Effector CD4-positive, alpha-beta T cell (primary cell): Measurements from ENCODE around the gene UBR3.
"Not testable (repeated sequence)": the region's sequence is repeated elsewhere in the genome, so short reads cannot be mapped to it uniquely, and the experiment has no call there.

Experiments
- DNase-seq: peaks from one replicate; pipeline ENCODE4 v3.0.0-alpha.2; 2020

UBR3 gene

DNA sequence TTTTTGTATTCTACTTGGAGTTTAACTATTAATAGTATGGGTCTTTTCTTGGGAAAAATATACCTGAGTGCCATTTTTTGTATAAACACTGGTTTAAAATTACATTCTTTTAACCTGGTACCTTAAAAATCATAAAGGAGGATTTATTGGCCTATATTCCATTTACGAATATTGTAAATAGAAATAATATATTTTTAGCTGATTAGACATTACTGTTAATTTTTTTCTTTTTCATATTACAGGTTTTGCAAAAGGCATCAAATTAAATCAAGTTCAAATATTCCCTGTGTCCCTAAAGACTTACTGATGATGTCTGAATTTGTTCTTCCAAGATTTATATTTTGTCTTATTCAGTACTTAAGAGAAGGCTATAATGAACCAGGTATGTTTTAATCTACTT lies 44.7 kb downstream of the UBR3 start:
- no peak for DNase-seq

DNA sequence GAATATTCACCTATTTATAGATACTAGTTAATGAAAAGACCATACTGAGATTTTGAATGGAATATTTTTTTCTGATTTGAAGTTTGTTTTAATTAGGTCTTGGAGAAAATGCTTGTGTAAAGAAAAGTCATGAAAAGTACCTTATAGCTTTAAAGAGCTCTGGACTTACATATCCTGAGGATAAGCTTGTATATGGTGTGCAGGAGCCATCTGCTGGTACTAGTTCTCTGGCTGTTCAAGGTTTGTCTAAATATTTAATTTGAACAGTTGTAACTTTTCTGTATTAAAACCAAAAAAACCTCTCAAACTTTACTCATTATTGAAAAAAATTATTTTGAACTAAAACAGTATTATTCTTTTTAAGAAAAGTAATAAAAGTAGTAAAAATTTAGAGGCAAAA lies 50.1 kb downstream of the UBR3 start:
- DNase-seq = no peak

DNA sequence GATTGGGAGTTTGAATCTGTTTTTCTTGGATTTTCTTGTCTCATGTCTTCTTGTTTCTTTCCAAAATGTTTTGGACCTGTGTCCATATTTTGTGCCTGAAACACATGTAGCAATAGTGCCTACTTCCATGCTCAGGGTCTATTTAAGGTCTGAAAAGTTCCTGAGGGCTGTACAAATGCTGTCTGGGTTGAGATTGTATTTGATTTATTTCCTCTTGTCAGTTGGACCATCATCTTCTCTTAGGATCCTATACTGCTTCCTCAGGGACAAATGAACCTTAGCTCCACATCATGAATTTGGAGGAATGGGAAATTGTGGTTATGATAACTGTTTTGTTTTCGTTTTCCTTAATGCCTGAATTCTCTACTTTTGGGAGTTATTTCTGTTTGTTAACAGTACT lies 59.9 kb downstream of the UBR3 start:
- no peak for DNase-seq

DNA sequence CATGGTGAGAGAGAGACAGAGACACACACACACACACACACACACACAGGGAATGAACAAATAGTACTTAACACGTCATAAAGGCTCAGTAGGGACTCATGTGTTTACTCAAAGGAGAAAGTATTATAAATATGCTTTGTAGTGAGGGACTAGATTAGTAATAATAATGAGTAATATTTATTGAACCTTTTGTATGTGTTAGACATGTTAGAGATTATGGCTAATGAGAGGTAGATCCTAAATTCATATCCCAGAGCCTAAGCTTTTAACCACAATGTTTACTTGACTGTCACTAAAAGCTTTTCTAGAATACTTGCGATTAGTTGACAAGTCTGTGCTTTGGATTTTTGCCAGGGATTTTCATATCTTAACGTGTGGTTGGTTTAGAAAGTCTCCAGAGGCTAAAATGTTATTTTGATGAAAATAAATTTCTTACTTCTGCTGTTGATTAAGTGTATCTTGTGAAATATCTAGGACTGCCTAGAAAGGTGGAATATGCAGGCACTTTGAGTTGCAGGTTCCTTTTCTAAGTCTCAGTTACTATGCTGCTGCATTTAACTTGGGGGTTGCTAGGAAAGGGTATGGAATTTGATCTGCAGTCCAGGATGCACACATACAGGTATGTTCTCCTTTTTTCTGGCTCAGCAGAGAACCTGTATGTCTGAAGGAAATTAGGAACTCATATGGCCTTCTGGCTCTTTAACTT lies 64.5 kb downstream of the UBR3 start:
- DNase-seq = no peak

DNA sequence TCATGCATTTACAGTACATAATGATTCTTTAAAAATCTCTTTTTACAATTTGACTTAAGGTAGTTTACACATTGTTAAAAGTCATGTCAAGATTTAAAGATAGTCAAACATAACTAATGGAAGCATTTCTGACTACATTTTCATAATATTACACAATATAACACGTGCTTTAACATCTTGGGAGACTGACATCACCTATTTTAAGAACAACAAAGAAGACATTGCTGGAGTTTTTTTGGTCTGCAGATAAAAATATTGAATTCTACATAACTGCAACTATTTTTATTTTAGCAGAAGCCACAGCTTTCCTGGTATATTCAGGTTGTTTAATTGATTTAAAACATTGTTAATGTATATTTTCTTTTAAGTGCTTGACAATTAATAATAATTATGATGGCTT lies 65.7 kb downstream of the UBR3 start:
- DNase-seq = no peak

DNA sequence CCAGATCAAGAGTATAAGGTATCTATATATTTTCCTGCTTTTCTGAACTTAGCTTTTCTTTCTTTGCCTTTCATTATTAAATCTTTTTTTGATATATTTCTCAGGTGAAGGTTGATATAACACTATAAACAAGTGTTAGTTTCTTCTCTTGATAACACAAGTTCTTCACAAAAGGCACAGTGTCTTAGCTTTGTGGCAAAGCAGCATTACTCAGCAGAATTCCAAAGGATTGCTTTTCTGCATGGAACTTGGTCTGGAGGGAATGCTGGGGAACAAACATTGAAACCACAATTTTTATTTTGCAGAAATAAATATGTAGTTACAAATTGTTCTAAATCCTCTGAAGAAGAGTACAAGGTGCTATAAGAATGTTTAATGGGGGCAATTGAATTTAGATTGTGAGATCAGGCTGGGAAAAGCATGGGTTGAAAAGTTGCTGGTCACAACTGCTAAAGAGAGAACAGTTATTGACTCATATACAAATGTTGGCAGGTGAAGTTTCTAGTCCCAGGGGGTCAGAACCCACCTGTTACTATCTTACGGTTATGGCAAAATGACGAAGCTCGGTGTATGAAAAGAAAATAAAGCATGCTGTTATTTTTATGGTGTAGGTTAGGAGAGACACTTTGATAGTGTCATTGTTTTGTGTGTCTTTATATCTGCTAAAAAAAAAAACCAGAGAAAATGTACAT lies 68.2 kb downstream of the UBR3 start:
- no peak for DNase-seq

DNA sequence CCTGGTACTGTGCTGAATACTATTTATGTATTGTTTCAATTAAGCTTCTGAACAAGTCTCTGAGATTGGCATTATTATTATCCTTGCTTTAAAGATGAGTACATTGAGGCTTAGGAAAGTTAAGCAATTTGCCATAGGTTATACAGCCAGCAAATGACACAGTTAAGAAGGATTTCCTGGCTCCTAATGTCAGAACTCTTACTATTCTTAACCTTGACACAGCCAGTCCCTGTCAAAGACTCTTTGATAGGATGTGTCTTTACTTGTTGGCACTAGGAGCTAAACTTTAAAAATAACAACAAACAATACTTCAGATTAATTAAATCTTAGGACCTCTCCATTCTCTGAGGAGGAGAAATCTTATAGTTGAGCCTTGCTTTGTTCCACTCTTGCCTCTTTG lies 70.6 kb downstream of the UBR3 start:
- no peak for DNase-seq

DNA sequence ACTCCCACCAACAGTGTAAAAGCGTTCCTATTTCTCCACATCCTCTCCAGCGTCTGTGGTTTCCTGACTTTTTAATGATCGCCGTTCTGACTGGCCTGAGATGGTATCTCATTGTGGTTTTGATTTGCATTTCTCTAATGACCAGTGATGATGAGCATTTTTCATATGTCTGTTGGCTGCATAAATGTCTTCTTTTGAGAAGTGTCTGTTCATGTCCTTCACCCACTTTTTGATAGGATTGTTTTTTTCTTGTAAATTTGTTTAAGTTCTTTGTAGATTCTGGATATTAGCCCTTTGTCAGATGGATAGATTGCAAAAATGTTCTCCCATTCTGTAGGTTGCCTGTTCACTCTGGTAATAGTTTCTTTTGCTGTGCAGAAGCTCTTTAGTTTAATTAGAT lies 72.8 kb downstream of the UBR3 start:
- not testable (repeated sequence) for DNase-seq

DNA sequence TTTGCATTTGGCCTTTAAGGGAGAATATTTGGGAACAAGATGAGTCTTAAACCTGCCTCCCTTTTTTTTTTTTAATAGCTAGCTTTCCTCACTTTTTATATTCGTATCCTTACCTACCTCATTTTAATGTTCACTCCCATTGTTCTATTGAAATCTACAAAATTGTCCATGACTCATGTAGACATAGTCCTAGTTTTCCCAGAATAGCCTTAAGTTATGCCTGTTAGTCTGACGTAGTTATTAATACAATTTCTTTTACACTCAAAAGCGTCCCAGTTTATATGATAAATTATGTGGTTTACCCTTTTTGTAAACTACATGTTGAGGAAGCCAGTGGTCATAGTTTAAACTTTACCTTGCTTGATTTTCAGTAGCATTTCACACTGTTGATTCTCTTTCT lies 73.4 kb downstream of the UBR3 start:
- no peak for DNase-seq

DNA sequence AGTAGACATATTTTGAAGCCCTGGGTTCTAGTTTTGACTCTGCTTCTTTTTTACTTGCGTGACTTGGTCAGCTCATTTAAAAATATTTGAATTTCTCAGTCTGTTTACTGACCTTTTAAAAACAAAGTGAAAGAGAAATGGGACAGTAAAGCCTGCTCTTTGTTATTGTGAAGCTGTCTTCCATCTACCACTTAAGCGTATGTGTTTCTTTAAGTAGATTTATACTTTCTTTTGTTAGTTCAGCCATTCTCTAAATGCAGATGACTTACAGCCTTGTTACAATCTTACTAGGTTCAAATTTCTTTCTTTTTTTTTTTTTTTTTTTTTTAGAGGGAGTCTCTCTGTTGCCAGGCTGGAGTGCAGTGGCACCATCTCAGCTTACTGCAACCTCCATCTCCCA lies 79.5 kb downstream of the UBR3 start:
- DNase-seq = no peak

DNA sequence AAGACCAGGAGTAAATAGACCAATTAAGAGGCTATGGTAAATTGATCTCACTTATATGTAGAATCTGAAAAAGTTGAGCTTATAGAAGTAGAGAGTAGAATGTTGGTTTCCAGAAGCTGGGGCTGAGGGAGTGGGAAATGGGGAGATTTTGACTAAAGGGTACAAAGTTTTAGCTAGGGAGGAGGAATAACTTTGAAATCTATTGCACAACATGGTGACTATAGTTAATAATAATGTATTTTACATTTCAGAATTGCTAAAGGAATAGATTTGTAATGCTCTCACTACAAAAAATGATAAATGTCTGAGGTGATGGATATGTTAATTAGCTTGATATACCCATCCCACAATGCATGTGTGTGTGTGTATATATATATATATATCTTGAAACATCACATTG lies 82.1 kb downstream of the UBR3 start:
- DNase-seq = no peak

DNA sequence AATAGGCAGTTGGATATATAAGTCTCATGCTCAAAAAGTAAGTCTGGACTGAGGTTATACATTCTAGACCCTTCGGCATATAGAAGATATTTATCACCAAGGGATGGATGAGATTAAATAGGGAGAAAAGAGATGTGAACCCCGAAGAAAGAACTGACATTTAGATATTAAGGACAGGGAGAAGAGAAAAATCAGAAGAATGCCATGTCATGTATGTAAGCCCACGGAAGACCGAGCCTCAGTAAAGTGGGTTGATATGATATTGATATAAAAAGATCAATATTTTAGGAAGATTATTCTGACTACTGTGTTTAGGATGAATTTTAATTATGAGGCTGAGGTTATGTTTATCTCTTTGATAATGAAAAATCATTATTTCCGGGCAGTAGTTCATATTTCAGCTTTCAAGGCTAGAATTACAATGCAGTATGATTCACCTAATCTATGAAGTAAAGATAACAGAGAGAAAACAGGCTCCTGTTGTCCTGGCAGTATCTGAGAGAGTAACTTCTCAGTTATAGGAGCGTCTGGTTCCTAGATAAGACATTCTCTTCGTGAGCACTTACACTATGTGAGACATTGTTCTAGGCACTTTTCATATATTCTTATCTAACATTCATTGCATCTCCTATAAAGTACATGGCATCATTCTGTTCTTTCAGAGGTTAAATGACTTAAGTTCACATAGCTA lies 83.0 kb downstream of the UBR3 start:
- DNase-seq = no peak

DNA sequence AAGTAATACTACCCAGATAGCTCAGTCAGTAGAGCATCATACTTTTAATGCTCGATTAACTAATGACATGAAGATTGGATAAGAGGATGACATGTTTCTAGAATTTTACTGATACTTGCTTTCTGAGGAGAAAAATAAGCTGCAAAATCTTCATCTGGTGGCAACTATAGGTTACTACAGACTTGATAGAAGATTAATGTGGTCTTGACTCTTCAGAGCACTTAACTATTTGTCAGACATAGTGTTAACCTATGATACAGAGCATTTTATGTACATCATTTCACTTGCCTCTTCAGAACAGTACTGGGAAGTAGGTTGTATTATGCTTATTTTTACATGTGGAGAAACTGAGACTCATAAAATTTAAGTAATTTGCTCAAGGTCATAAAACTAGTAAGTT lies 83.9 kb downstream of the UBR3 start:
- no peak for DNase-seq

DNA sequence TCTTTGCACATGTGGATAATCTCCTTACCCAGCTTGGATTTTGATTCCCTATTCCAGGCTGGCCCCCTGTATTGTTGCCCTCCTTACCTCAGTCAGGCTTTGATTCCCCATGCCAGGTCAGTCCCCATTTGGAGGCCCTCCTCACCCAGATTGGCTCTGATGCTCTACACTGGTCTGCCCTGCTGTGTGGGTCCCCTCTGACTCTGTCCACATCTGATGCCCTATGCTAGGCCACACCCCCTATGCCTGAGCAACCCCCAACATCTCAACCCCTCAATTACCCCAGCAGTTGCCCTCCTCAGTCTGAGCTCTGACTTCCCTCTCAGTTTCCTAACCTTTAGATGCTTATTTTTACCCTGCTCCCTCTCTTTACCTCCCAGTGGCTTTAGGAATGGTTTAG lies 89.4 kb downstream of the UBR3 start:
- DNase-seq = no peak

DNA sequence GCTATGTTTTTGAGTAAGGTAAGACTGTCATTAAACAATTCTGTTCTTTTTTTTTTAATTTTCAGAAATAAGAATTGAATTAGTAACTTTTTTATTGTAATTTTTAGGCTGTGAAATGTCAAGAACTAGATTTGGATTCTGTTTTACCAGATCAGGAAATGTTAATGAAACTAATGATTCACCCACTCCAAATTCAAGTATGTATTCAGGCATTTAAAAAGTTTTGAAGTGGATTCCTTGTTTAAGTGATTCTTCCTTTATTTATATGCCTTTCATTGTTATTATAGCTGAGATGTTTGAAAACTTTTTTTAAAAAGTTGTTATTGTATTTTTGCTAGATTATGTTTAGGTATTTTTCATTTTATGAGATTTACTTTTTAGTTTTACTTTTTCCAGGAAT lies 96.7 kb downstream of the UBR3 start:
- DNase-seq = no peak

DNA sequence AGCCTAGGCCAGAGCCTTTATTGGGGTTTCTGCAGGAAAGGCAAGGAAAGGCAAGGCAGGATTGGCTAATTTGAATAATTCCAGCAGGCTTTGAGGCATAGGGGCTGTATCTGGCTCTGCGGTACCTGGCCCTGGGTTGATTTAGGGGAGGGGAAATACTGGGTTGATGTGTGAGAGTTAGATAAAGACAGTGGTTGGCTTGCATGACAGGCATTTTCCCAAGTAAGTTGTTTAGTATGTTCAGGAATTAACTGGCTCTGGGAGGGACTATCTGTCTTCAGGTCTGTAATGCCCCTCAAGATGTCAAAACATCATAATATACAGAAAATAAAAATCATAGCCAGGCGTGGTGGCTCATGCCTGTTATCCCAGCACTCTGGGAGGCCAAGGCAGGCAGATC lies 98.7 kb downstream of the UBR3 start:
- DNase-seq = no peak

DNA sequence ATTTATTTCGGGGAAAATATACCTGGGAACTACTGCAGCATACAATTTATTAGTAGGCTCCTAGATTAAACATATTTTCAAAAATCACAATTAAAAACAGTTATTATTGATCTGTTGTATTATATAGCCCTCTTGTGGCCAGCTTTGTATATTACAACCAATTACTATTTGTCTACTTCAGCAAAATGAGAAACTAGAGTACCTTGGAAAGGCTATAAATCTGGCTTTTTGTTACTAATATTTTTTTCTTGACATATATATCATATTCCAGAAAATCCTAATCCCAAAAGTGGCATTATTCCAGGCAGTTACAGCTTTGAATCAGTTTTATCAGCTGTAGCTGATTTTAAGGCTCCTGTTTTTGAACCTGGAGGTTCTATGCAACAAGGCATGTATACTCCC lies 101.2 kb downstream of the UBR3 start:
- no peak for DNase-seq

DNA sequence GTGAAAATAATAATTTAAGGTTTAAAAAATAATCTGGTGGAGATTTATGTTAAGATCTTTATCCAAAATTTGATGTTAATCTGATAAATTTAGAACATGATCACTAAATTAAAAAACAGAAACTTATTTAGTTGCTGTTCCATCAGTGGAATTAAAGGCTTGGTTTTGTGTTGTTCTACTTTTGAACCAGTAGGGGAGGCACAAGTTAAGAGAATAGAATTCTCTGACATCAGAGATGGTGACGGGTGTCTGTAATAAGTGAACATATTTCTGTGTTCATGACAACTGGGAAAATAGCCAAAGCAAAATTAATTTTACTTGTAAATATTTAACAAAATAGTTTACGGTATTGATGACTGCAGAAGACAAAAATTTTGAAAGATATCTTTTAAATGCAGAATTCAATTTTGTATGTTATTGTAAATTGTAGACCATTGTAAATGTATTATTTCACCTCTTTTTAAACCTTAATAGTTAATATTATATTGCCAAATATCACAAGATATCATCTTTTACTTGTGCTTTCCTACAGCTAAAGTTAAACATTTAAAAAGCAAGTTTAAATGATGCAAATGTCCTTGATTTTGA lies 106.0 kb downstream of the UBR3 start:
- DNase-seq = no peak

DNA sequence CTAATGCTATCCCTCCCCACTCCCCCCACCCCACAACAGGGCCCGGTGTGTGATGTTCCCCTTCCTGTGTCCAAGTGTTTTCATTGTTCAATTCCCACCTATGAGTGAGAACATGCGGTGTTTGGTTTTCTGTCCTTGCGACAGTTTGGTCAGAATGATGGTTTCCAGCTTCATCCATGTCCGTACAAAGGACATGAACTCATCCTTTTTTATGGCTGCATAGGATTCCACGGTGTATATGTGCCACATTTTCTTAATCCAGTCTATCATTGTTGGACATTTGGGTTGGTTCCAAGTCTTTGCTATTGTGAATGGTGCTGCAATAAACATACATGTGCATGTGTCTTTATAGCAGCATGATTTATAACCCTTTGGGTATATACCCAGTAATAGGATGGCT lies 109.4 kb downstream of the UBR3 start:
- DNase-seq = not testable (repeated sequence)

DNA sequence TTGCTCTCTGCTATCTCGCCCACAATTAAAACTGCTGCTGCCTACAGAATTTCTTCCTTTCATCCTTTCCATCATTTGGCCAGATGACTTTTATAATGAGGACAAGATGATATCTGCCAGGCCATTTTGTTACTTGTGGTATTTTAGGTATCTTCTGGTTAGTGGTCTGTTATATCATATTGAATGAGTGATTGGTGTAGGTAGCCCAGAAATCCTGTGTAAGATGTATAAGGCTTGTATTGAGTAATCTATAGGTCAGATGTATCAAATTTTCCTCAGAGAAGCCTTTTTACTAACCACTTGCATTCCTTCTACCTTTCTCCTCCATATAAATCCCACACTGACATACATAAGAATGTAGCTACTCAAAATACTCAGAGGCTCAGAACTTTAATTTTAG lies 118.3 kb downstream of the UBR3 start:
- no peak for DNase-seq

DNA sequence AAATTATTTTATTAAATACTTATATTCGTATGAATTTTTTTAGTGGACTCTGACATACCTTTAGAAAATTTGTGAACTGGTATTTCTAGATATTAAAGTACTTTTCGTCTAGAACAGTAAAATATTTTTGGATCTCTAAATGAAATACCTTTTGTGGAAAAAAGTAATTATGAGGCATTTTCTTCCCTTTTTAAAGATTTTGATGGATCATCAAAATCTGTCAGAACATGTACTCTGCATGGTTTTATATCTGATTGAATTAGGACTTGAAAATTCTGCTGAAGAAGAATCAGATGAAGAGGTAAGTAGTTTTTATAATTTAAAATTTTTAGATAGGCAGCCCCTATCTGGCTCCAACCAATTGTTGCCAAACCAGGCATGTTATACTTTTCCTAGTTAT lies 118.8 kb downstream of the UBR3 start:
- no peak for DNase-seq

DNA sequence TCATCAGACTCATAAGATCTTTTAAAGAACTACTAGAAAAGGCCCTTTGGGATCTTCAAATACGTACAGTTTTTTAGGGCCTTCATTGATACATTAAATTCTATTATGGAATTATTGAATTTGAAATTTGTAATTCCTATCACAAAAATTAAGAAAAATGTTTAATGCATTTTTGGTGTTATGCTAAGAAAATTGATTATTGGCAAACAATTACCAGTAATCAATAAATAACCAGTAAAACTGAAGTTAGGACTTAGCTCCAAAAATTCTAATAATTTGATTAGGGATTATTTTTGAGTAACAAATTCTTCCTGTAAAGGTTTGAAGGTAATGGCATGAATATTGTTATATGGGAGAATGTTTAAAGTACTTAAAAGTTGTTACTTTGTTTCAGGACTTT lies 119.3 kb downstream of the UBR3 start:
- DNase-seq = no peak

DNA sequence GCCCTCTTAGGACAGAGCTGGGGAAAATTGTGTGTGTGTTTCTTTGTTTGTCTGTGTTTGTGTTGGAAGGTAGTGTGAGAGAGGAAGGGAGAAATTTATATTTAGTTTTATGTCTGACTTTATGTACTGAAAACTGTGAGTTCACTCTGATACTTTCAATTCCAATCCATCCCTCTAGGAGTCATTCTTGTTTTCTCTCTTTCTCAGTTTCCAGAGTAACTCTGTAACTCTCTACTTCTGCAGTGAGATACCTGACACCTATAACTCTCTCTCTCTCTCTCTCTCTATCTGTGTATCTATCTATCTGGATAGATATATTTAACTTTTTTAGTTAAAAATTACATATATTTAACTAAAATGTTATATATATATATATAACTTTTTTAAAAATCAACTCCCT lies 128.7 kb downstream of the UBR3 start:
- no peak for DNase-seq

DNA sequence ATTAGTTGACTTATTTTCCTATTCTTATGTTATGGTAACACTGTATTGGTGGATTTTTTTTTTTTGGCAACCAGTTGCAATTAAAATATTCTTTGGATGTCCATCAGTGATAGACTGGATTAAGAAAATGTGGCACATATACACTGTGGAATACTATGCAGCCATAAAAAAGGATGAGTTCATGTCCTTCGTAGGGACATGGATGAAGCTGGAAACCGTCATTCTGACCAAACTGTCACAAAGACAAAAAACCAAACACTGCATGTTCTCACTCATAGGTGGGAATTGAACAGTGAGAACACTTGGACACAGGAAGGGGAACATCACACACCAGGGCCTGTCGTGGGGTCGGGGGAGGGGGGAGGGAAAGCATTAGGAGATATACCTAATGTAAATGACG lies 130.0 kb downstream of the UBR3 start:
- DNase-seq = not testable (repeated sequence)
